ENCODE measurements around the gene KLF7. TPM values are rescaled to one million over a fixed set of nuclear protein-coding genes. Genes with fewer than 3 reads are reported as not detected.

The KLF7 gene
- total RNA-seq, 1 donor from 2014 or later = 54.7 TPM

DNA sequence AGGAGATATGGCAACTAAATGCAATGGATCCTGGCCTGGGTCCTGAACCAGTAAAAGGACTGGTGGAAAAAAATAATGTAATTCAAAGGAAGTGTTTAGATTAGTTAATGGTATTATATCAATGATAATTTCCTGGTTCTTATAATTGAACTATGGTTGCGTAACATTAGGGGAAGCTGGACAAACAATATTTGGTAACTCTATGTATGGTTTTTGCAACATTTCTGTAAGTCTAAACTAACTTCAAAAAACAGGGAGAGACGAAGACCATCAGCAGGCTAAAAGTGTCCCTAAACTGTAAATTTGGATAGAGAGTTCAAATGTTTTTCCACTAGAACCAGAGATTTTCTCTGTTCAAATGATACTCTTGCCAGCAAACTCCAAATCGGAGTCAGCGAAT, 36.9 kb downstream of the KLF7 start:
- DNase-seq (ENCODE audit: low spot score) = no peak

DNA sequence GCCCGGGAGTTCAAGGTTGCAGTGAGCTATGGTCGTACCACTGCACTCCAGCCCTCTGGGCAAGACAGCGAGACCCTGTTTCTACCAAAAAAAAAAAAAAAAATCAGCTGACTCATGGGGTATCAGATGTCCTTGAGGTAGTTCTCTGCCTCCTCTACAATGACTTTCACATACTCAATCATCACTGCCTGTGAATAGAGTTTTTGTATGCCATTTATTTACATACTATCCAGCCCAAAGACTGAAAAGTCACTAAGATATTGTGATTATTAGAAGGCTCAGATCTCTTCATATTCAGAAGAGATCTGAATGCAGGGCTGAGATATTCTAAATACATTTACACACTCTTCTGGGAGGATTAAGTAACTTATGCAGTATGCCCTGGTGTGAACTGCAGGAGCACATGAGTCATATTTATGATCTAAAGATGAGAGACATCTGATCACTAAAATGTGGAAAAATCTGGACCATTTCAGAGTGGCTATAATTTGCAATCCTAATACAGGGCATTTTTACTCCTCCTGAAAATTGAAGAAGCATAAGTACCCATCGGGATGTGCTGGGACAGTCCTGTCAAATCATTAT, 38.9 kb downstream of the KLF7 start:
- no peak for DNase-seq (ENCODE audit: low spot score)

DNA sequence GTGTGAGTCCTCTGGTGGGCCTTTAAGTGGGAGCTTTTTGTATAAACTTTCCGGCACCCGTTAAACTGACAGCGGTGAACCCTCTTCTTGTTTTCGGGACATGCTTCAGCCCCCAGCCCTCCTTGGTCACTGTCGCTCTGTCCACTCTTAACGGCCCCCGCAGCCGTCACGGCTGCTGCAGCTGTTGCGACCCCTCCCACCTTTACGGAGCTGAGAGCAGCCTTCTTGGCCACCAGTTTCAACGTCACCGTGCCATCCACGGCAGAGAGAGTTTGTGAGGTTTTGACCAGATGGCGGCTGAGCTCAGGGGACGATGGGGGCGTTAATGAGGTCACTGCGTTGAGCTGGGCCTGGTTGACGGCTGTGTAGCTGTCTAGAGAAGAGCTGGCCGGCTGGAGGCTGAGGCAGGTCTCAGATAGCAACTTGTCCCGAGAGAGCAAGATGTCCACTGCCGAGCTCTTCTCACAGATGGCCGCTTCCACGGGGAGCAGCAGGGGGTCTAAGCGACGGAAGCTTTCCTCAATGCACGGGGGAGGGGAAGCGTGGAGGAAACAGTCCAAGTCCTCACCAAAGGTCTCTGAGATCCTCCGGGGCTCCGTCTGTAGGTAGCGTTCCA, 41.9 kb downstream of the KLF7 start:
- no peak for DNase-seq (ENCODE audit: low spot score)

DNA sequence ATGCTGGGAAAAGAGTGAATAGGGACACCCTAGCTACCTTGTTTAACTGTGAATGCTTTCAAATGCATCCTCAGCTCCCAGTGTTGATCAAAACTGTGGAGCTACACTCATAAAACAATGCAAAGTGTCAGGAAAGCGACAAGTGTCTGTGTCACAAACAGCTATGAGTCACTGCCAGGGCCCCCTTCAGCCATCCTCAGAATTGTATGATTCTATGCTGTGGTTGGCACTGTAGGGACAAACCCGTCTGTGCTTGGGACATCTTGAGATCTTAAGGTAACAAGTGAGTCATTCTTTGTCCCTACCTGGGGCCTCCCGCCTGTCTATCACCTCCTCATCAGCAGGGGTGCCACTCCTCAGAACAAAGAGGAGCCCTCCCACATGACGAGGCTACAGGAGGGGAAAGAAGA, 42.4 kb downstream of the KLF7 start:
- no peak for DNase-seq (ENCODE audit: low spot score)

DNA sequence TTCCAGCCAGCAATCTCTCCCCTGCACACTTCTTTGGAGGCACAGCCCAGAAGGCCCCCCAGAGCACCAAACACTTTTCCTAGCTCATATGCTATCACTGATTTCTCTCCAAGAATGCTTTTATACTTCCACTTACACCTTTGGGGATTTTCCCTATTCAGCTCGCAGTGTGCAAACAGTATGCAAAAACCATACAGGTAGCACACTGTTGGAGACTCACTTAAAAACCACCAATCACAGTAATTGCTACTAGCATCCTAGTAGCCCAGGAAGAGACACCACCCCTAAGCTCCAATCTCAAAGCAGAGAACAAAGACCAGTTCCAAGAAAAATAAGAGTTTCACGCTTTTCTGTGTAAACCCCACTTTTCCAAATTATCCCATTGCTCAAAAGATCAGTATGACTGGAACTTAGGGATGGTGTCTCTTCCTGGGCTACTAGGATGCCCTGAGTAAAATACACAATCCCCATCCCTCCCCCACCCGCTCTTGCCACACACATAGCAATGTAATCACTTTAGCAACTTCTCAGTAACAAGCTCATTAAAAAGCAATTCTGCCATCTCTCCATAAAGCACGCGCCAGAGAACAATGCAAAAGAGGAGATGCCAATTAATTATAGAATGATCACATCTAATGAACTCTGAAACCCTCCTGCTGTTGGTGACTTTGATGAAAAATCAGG, 43.0 kb downstream of the KLF7 start:
- no peak for DNase-seq (ENCODE audit: low spot score)

DNA sequence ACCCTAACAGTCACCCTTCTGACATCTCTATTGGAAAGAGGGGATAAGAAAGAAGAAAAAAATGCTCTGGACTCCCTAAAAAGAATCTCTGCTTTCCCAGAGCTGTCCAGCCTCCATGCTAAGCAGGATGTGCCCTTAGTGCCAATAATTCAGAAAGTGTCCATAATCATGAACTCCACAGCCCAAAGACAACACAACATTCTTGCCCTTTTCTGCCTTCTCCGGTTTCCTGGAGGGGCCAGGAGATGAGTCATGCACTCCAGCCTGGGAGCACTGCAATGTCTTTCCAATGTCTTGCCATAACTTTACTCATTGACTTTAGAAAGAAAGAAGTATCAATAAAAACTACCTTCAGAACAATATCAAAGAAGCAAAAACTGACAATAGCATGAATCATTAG, 44.0 kb downstream of the KLF7 start:
- DNase-seq (ENCODE audit: low spot score) = no peak

DNA sequence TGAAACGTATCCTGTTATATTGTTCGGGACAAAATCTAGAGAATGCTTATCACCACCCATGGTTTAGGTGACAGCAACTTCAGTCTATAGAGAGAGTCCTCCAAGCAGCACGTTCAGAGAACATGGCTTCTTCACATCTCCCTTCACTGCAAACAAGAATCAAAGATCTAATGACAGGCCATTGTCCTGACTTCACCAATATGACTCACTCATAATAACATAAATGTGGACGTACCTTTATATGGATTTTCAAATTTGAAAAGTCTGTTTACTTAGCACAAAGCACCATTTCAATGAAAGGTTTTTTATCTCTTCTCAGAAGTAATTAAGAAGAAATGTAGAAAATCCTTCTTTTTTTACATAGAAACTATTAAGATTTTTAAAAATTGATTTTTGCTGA, 46.7 kb downstream of the KLF7 start:
- no peak for DNase-seq (ENCODE audit: low spot score)

DNA sequence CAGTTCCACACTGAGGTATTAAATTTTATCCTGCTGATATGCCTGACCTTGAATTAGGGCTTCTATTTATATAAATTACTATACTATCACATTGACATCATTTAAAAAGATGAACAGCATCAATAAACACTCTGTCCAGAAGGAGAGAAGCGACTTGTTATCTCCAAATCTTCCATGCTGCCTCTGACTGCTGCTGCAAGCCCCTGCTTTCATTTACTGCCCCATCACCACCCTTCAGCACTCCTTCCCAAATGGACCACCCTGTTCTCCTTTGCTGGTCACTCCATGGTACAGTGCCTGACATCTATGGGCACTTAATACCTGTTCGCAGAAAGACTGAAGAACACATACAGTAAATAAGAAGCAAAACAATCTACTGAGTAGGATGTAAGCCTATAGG, 48.1 kb downstream of the KLF7 start:
- no peak for DNase-seq (ENCODE audit: low spot score)

DNA sequence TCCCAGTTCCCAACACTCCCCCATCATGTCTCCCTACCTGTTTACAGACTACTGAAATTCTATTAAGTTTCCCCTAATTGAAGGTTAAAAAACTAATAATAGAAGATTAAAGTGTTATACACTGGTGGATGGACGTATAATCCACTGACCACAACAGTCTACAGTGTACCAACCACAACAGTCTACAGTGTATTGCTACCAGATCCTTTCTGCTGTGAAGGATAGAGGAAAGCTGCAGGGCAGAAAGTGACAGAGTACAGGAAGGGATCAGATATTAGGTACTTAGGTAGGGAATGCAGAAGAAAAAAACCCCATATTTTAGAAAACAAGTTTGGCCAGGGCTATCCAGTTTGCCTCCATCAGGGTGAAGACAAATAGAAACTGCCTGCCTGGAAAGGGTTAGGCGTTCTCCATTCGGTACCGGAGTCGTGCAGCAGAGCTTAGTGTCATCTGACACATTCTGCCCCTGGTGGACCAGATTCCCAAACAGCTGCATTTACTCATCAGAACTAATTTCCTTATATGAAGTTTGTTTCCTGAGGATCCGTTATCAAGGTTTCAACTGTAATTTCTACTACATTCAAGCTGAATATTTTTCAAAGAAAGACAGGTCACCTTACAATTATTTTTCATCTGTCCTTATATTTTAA, 49.9 kb downstream of the KLF7 start:
- no peak for DNase-seq (ENCODE audit: low spot score)

DNA sequence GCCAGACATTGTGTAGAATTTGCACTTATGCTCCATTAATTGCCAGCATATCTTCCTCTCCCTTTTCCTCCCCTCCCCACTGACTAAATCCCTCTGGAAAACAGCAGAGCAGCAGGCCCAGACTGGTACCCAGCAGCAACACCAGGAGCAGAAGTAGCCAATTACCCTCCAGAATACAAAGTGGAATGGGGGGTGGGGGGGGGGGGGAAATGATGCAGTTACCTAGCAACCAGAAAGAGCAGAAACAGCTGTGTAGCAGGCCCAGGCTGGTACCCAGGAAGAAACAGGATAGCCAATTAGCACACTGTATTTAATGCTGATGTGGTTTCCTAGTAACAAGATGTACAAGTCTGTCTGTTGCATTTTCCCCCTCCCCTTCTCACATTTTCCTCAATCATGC, 52.3 kb downstream of the KLF7 start:
- DNase-seq (ENCODE audit: low spot score) = no peak

DNA sequence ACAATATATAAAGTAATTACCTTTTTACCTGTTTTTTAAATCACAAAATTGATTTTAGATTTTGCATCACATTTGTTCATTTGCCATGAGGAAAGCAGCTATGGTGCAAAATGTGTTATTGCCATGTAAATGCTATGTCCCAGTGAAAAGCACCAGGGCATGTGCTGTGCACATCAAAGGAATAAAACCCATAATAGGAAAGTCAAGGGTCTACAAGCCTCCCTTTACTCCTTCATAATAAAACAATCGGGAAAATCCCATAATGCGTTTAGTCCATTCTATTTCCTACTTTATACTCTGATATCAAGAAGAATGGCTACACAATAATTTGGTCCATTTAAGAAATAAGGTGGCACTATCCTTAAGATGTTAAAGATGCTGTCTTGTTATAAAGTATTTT, 53.0 kb downstream of the KLF7 start:
- no peak for DNase-seq (ENCODE audit: low spot score)

DNA sequence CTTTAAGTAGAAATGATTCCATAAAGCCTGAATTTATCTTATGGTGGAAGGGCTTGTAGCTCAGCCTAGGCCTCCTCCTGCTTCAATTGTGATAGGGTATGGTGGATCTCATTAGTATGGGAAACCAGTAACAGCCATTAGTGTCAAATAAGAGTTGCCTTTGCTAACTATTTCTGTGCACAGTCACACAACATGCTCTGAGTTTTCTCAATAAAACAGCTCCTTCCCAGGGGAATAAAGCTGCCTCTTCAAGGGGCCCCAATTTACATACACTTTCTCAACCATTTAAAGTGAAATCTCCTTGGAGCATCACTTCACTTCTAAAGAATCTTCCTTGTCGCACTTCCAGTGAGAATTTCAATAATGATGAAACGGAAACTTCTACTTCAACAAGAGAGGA, 53.4 kb downstream of the KLF7 start:
- no peak for DNase-seq (ENCODE audit: low spot score)

DNA sequence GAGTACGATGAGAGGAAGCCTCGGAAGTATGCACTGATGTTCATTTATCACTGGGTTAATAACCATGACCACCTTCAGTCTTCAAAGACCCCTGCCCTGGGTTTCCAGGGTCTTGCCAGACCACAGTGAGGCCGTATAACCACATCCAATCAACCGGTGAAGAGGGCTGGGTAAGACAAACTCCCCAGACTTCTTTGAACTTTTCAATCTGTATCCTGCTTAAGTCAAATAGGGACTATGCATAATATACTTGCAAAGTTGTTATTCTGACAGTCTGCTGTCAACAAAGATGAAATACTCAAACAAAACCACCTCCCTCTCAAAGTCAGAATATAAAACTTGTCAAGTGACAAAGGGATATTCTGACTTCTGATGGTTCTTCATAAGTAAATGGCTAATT, 54.0 kb downstream of the KLF7 start:
- no peak for DNase-seq (ENCODE audit: low spot score)

DNA sequence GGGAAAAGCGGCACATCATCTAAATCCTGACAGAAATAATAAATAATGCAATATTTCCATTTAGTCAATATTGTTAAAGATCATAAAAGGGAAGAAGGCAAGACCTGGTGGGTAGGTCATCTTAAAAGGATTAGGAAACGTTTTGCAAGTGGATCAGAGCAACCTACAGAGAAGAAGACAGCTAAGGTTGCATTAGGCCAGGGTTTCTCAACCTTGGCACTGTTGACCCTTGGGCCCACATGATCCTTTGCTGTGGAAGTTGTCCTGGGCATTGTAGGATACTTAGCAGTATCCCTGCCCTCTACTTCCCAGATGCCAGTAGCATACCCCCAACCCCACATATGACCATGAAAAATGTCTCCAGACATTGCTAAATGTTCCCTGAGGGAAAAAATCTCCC, 55.0 kb downstream of the KLF7 start:
- no peak for DNase-seq (ENCODE audit: low spot score)

DNA sequence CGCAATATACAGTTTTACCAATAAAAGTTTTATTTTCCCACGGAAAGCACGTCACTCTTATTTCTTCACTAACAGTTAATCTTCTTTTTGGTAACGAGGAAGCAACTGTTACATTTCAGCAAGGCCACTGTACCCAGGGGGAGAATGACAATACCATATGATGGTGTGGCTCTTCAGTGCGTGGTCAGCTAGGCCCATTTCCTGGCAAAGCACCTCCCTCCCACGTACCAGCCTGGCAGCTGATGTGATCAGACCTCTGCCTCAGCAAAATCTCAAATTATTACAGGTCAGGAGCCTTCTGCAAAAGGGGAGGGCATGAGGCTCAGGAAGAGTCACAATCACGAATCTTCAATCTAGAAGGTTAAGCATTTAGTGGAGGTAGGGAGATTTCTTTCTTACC, 55.4 kb downstream of the KLF7 start:
- no peak for DNase-seq (ENCODE audit: low spot score)

DNA sequence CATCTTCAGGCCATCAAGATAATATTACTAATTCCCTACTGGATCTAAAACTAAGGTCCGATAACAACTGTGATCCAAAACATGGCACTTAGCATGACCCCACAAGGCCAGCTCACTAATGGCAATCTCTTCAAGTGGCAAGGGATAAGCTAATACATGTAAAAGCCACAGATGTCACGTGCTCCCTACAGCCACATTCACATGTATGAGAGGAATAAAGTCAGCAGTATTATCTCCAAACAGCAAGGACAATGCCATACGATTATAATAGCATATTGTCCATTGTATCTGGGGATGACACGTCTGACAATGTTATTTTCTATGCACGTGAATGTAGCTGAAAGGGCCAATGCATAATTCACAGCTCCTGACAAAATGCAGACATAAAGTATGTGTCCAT, 56.0 kb downstream of the KLF7 start:
- DNase-seq (ENCODE audit: low spot score) = no peak

DNA sequence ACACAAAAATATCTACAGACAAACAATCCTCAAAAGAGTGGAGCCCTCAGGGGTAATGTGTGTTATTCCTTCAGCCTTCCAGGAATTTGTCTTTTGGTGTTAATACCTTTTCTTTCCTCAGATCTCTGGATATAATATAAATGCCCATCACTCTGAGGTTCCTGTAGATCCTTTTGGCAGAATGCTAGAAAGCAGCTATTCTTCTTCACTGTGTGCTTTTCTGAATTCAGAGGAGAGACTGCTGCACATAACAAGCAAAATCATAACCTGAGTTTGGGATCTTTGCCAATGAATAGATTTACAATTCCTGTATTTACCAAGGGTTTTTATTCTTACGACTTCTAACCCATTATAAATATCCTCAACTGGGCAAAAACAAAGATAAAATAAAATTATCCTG, 57.3 kb downstream of the KLF7 start:
- DNase-seq (ENCODE audit: low spot score) = no peak

DNA sequence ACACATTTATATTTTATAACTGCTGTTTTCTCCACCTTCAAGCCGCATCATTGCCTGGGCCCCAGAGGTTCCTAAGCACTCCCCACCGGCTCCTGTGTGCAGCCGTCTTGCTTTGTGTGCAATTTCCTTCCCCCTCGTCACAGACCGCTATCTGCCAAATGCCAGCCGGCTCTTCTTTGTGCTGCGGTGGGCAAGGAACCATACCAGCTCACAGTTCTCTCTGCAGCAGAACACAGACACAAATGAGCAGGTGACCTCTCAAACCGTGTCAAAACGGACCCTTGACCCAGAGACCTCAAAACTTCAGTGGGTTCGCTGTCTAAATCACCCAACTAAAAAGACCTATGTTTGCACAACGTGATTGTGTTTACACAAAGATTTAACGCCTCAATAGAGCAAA, 58.2 kb downstream of the KLF7 start:
- DNase-seq (ENCODE audit: low spot score) = no peak

DNA sequence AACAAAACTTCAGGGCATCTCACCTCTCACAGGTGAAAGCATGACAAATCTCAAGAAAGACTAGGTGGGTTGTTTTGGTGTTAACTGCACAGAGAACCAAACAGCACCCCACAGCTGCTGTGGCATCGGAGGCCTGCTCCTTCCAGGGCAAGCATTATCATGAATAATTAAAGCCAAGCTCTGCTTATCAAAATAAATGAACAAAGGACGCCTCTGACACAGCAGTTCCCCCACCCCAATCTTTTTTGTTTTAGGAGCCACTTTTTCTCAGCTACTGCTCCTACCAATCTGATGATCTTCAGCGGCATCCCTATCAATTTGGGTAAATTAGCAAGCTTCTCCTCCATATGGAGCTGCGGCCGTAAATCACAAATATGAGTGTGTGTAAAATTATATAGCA, 58.6 kb downstream of the KLF7 start:
- no peak for DNase-seq (ENCODE audit: low spot score)

DNA sequence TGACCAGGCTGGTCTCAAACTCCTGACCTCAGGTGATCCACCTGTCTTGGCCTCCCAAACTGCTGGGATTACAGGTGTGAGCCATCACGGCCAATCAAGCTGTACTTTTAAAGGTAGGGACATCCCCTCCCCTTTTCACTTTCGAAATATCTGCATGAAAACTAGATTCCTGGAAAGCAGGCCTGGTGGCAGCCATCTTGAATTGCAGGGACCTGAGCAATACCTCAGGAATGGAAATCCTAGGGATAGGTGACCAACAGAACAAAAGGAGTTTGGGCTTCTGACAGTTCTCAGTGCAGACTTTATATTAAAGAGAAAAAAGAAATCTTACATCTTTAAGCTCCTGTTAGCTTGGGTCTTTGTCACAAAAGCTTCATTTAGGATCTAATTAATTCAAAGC, 62.6 kb downstream of the KLF7 start:
- DNase-seq (ENCODE audit: low spot score) = no peak

DNA sequence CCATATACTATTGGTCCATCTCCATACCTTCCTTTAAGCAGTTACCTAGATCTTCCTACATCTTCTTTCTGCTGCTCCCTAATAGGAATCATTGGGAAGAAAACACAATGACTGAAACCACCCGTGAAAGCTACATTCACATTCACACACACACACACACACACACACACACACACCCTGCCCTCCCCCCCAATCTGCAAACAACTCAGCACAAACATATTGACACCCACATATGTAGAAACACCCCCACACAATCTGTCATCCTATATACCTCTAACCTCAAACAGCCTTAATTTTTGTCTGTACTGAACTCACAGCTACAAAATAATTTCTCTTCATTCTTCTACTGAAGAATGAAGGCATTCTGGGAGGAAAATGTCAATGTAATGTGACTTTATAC, 63.8 kb downstream of the KLF7 start:
- no peak for DNase-seq (ENCODE audit: low spot score)

DNA sequence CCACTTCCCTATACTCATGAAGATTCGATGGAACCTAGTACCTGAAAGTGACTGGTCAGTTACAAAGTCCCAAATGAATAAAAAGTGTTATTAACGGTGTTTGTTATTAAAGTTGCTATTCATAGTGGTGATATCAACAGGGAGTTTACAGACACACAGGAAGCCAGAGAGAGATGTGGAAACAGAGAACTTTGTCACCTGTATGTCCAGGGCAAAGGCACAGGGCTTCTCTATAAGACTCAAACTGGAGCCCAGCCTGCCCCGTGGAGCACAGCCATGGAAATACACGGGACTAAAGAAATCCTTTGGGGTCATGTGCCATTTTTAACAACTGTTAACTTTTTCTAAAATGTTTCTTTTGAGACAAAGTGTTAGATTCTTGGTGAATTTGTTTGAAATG, 68.5 kb downstream of the KLF7 start:
- DNase-seq (ENCODE audit: low spot score) = no peak

DNA sequence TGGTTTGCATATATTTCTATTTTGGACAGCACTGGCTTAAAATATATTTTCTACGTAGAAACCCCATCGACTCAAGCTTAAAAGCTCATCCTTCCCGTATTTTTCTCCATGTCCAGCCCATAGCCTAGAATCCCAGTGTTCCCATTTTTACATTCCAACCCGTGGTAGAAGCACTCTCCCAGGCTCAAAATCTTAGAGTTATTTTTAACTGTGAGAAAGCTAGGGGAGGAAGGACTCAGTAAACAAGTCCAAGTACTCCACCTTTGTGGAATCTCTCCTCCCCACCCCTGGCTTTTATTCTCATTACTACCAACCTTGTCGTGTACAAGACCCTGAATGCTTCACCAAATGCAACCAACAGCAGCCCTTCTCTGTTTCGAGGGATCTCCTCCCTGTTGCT, 69.8 kb downstream of the KLF7 start:
- no peak for DNase-seq (ENCODE audit: low spot score)
